Activated T-helper 1 cell treated with anti-CD3 and anti-CD28 coated beads, Interleukin-12 subunit alpha, Interleukin-12 subunit beta, Interleukin-2, Interleukin-4 antibody, amounts not matched to agents 30 ng/mL and 10 ng/mL and 1 ng/mL, durations not matched to agents 14 hours and 24 hours and 36 hours (primary cell): ENCODE data around the gene TET1. TPM values are rescaled to one million over a fixed set of nuclear protein-coding genes. Genes with fewer than 3 reads are reported as not detected.
A peak's percentile ranks its signal among the peaks of the same experiment; 100 is the strongest.
"Not testable (repeated sequence)": the region's sequence is repeated elsewhere in the genome, so short reads cannot be mapped to it uniquely, and the experiment has no call there.

Experiments used
- DNase-seq: peaks from one replicate; pipeline ENCODE4 v3.0.0; 2021; ENCODE audit warnings: low spot score
- H3K27ac Mint-ChIP-seq: one replicate; pipeline ENCODE4 v1.8.0; 2021; ENCODE audit warnings: mild to moderate bottlenecking, mixed read lengths
- H3K27me3 Mint-ChIP-seq: one replicate; pipeline ENCODE4 v1.8.0; 2022; ENCODE audit warnings: mild to moderate bottlenecking, moderate library complexity, mixed read lengths; ENCODE audit not compliant: insufficient read depth
- H3K36me3 Mint-ChIP-seq: one replicate; pipeline ENCODE4 v1.8.0; 2021; ENCODE audit warnings: low read depth, mixed read lengths
- H3K4me1 Mint-ChIP-seq: one replicate; pipeline ENCODE4 v1.8.0; 2021; ENCODE audit warnings: low read depth, mixed read lengths
- H3K4me3 Mint-ChIP-seq: one replicate; pipeline ENCODE4 v1.8.0; 2021; ENCODE audit warnings: mild to moderate bottlenecking, moderate library complexity, mixed read lengths
- H3K9me3 Mint-ChIP-seq: one replicate; pipeline ENCODE4 v1.8.0; 2021; ENCODE audit warnings: mixed read lengths
- intact Hi-C: fragments of 100-400 bp; cut with micrococcal nuclease; formaldehyde crosslinking; loops from one replicate; pipeline ENCODE4 v1.15.1; 2024
- total RNA-seq: library from RNA; stranded (reverse); gene quantifications from 2 replicates; pipeline ENCODE4 v1.2.3, GENCODE V29; 2022

TET1 gene
- total RNA-seq, 1 donor from 2014 or later, result 0.73 TPM

DNA sequence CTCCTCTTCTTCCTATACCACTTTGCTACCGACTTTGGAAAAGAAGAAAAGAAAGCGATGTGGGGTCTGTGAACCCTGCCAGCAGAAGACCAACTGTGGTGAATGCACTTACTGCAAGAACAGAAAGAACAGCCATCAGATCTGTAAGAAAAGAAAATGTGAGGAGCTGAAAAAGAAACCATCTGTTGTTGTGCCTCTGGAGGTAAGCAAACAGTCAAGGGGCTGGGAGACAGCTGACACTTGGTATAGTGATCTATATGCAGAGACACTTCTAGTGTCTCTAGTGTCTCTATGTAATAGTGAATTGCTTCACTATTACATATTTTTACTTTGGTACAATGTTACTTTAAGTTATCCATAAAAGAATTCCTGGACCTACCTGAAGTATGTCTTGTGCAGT lies 13.9 kb downstream of the TET1 start:
- DNase-seq, result no peak
- Mint-ChIP-seq H3K9me3 (no peaks in the 10 kb centered on the region), H3K4me1 (no peaks in the 10 kb centered on the region), H3K4me3 (no peak overlapping the region), H3K27me3 (peaks cover 4% of the 10 kb centered on the region), H3K27ac (no peak overlapping the region), H3K36me3 (no peaks in the 10 kb centered on the region)
- intact Hi-C loops, result no loop called here

DNA sequence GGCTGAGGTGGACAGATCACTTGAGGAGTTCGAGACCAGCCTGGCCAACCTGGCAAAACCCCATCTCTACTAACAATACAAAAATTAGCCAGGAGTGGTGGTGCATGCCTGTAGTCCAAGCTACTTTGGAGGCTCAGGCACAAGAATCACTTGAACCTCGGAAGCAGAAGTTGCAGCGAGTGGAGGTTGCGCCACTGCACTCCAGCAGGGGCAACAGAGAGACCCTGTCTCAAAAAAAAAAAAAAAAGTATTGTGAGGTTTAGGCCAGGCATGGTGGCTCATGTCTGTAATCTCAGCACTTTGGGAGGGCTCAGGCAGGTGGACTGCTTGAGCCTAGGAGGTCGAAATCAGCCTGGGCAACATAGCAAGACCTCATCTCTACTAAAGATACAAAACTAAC lies 16.0 kb downstream of the TET1 start:
- Mint-ChIP-seq H3K27ac (no peak overlapping the region), H3K27me3 (peaks cover 4% of the 10 kb centered on the region), H3K9me3 (no peaks in the 10 kb centered on the region), H3K4me3 (no peak overlapping the region), H3K36me3 (no peaks in the 10 kb centered on the region), H3K4me1 (no peaks in the 10 kb centered on the region)
- intact Hi-C loops, result no loop called here
- no peak for DNase-seq

DNA sequence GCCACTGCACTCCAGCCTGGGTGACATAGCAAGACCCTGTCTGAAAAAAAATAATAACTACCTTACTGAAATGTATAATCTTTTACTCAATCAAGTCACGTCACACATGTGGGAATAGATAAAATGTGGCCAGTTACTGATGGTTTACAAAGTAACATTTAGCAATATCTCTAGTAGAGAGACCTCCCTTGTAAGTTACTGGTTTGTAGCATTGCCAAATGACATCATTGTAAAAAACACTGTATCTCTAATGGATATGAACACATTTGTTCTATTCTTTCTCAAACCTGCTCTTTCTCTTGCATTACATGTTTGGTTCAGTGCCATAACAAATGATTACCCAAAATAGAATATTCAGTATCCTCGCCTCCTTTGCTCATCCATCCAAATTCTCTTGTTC lies 18.8 kb downstream of the TET1 start:
- H3K27me3 Mint-ChIP-seq, result peaks cover 5% of the 10 kb centered on the region
- no peaks in the 10 kb centered on the region for H3K9me3 Mint-ChIP-seq
- intact Hi-C loops, result no loop called here
- H3K36me3 Mint-ChIP-seq, result no peaks in the 10 kb centered on the region
- H3K4me3 Mint-ChIP-seq, result no peak overlapping the region
- H3K27ac Mint-ChIP-seq, result no peak overlapping the region
- DNase-seq, result no peak
- no peaks in the 10 kb centered on the region for H3K4me1 Mint-ChIP-seq

DNA sequence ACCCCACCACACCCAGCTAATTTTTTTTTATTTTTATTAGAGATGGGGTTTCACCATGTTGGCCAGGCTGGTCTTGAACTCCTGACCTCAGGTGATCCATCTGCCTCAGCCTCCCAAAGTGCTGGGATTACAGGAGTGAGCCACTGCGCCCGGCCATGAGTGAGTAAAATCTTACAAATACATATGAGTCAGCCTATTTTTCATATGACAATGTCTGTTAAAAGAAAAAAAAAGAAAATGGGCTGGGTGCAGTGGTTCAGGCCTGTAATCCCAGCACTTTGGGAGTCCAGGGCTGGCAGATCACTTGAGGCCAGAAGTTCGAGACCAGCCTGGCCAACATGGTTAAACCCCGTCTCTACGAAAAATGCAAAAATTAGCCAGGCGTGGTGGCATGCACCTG lies 24.1 kb downstream of the TET1 start:
- DNase-seq, H3K27ac Mint-ChIP-seq, intact Hi-C loops, H3K4me3 Mint-ChIP-seq, H3K9me3 Mint-ChIP-seq, H3K27me3 Mint-ChIP-seq, H3K36me3 Mint-ChIP-seq, H3K4me1 Mint-ChIP-seq: not testable (repeated sequence)

DNA sequence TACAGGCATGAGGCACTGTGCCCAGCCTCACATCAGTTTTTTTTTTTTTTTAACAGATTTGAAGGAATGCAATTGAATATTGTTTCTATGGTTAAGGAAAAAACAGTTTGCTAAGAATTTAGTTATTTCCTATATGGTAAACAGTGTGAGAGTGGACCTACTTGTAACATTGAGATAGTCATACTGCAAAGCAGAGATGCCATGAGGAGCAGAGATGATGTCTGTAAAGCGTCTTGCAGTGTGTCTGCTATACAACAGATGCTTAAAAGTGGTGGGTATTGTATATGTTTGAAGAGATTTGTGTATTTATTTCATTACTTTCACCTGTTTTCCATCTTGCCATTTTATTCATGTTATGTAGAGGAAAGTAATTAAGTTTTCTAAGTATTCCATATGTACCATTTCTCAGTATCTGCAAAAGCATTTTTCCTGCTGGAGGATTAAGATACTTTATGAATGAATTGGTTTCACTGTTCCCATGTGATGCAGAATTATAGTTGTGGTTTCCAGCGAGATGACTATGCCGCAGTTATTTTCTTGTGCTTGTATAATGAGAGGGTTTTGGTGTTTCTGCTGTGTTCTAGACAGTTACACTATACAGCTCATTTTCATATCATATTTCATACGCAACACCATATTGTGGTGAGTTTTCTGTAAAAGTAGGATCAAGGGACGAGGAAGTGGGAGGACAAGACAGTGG lies 26.6 kb downstream of the TET1 start:
- H3K27ac Mint-ChIP-seq, result no peak overlapping the region
- no peaks in the 10 kb centered on the region for H3K9me3 Mint-ChIP-seq
- H3K4me1 Mint-ChIP-seq, result no peaks in the 10 kb centered on the region
- H3K4me3 Mint-ChIP-seq, result no peak overlapping the region
- intact Hi-C loops, result no loop called here
- DNase-seq, result no peak
- H3K36me3 Mint-ChIP-seq, result no peaks in the 10 kb centered on the region
- peaks cover 6% of the 10 kb centered on the region for H3K27me3 Mint-ChIP-seq

DNA sequence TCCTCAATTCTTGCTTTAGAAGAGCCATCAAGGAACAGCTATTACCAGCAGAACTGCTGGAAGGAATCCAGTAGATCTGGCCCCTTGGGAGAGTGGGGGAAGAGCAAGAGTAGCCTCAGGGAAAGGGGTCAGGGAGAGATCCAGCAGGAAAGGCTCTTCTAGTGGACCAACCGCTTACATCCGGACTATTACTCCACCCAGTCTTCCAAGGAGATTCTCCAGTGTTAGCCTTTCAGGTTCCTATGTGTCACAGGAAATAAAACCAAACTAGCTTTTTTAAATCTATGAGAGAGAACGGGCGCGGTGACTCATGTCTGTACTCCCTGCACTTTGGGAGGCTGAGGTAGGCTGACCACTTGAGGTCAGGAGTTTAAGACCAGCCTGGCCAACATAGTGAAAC lies 34.3 kb downstream of the TET1 start:
- H3K36me3 Mint-ChIP-seq, result no peaks in the 10 kb centered on the region
- no peak for DNase-seq
- intact Hi-C loops, result no loop called here
- H3K27me3 Mint-ChIP-seq, result peaks cover 5% of the 10 kb centered on the region
- no peaks in the 10 kb centered on the region for H3K9me3 Mint-ChIP-seq
- H3K4me1 Mint-ChIP-seq, result no peaks in the 10 kb centered on the region
- H3K4me3 Mint-ChIP-seq, result no peak overlapping the region
- H3K27ac Mint-ChIP-seq, result no peak overlapping the region

DNA sequence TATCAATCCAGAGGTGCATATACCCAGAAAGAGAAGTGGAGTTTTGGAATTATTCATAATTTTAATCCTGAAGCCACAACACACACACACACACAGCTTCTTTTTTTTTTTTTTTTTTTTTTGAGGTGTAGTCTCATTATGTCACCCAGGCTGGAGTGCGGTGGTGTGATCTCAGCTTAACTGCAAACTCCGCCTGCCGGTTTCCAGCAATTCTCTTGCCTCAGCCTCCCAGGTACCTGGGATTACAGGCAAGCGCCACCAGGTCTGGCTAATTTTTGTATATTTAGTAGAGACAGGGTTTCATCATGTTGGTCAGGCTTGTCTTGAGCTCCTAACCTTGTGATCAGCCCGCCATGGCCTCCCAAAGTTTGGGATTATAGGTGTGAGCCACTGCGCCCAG lies 35.4 kb downstream of the TET1 start:
- DNase-seq, result no peak
- peaks cover 5% of the 10 kb centered on the region for H3K27me3 Mint-ChIP-seq

DNA sequence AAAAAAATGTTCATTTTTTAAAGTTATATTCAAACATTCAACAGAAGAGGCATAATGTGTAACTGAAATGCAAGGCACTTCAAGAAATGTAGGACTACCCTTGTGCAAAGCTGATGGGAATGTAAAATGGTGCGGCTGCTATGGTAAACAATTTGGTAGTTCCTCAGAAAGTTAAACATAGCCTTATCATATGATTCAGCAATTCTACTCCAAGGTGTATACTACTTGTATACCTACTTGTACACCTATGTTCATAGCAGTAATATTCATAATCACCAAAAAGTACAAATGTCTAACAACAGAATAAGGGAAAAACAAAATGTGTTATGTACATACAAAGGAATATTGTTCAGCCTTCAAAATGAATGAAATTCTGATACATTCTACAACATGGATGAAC lies 37.3 kb downstream of the TET1 start:
- intact Hi-C loops, result no loop called here
- Mint-ChIP-seq H3K4me1 (peaks cover 27% of the 10 kb centered on the region), H3K27me3 (peaks cover 3% of the 10 kb centered on the region), H3K36me3 (no peaks in the 10 kb centered on the region), H3K27ac (no peak overlapping the region), H3K9me3 (no peaks in the 10 kb centered on the region), H3K4me3 (no peak overlapping the region)
- DNase-seq, result no peak

More for the DNA sequence above, 35.4 kb downstream of the TET1 start:
- Mint-ChIP-seq H3K27ac (no peak overlapping the region), H3K4me1 (peaks cover 9% of the 10 kb centered on the region), H3K4me3 (no peak overlapping the region), H3K9me3 (no peaks in the 10 kb centered on the region), H3K36me3 (no peaks in the 10 kb centered on the region)
- intact Hi-C loops, result no loop called here

DNA sequence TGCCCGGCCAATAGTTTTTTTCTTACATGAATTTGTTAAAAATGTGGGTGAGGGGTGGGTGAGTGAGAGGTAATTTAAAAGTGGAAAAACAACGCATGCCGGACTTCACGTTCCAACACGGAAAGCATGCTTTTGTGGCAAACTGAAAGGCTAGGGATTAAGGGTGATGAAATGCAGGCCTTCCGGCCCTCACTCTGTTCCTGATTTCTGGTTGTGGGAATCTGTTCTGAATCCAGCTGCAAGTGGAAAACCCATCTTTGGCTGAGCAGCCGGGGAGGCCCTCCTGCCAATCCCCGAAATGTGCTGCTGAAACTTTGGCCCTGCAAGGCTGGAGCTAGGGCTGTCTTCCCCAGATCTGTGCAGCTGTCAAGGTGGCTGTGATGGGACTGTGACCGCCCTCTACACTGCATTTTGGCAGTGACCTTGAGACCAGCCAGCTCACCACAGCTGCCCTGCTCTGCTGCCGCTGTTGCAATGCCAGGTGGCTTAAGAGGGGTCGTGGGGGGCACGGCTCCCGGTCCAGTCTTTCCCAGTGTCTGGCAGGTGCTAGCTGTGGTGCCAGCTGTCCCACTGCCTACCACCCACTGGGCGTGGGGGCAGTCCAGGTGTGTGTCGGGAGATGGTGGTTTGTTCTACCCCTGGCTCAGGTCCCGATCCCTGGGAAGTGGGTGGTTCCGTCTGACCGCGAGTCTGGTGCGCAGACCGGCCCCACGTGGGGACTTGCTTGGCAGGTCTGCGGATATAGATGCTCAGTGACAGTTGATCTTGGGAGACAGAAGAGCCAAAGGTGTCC lies 39.0 kb downstream of the TET1 start:
- H3K27me3 Mint-ChIP-seq, result no peaks in the 10 kb centered on the region
- peak overlapping the region; percentile 20 for H3K4me3 Mint-ChIP-seq
- H3K9me3 Mint-ChIP-seq, result no peaks in the 10 kb centered on the region
- no peaks in the 10 kb centered on the region for H3K36me3 Mint-ChIP-seq
- DNase-seq, result no peak
- H3K4me1 Mint-ChIP-seq, result peaks cover 29% of the 10 kb centered on the region
- intact Hi-C loops, result no loop called here
- H3K27ac Mint-ChIP-seq, result no peak overlapping the region

DNA sequence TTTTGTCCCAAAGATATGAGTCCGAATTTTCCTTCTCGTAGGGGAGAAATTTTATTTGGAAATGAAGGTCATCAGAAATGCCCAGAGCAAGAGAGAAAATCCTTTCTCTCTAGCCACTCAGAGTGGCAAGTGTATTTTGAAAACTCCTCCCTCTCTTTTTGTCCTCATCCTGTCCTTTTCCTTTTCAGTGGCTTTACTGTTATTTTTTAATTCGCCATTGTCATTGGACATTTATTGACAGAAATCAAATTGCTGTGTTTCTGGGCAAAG lies 39.6 kb downstream of the TET1 start:
- H3K4me3 Mint-ChIP-seq, result peak overlapping the region; percentile 85
- no peak overlapping the region for H3K27ac Mint-ChIP-seq
- H3K36me3 Mint-ChIP-seq, result no peaks in the 10 kb centered on the region
- DNase-seq, result no peak
- H3K27me3 Mint-ChIP-seq, result no peaks in the 10 kb centered on the region
- peaks cover 29% of the 10 kb centered on the region for H3K4me1 Mint-ChIP-seq
- intact Hi-C loops, result loop anchor here (1.0 to 2.0 kb wide), 3 partner anchors 39 to 121 kb away; partner anchors contain the start of genes CCAR1, SLC25A16 and TET1
- H3K9me3 Mint-ChIP-seq, result no peaks in the 10 kb centered on the region

DNA sequence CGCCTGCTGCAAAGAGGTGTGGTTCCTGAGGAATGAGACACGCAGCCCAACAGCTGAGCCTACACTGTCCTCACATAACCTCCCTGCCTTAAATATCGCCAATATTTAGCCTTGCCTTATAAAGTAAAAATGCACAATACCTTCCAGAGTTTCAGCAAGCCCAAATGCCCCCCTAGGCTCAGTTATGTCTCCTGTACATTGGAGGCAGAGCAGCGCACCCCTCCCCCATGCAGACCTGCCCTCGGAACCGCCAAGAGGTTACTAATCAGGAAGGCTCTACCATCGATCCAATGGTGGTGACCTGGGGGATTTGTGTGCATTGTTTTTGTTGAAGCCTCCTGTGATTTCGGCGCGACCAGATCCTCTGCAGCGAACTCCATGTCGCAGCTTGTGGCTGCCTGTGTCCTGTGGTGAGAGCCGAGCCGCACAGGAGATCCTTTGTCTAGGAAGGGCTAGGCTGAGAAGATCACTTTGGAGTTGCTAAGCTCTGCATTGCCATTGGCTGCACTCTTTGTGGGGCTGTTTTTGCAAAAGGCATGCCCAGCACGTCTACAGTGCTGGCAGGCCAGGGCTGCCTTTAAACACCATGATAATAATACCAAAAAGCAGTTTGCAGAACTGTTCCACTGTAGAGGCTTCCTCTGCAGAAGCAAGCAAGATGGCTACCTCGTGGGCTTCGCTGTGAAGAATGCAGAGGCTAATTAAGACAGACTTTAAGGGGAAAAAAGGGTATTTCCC lies 40.1 kb downstream of the TET1 start:
- H3K27me3 Mint-ChIP-seq, result no peaks in the 10 kb centered on the region
- peak overlapping the region; percentile 80 for H3K27ac Mint-ChIP-seq
- intact Hi-C loops, result loop anchor here (1.0 to 2.0 kb wide), 3 partner anchors 40 to 121 kb away; partner anchors contain the start of genes CCAR1, SLC25A16 and TET1

DNA sequence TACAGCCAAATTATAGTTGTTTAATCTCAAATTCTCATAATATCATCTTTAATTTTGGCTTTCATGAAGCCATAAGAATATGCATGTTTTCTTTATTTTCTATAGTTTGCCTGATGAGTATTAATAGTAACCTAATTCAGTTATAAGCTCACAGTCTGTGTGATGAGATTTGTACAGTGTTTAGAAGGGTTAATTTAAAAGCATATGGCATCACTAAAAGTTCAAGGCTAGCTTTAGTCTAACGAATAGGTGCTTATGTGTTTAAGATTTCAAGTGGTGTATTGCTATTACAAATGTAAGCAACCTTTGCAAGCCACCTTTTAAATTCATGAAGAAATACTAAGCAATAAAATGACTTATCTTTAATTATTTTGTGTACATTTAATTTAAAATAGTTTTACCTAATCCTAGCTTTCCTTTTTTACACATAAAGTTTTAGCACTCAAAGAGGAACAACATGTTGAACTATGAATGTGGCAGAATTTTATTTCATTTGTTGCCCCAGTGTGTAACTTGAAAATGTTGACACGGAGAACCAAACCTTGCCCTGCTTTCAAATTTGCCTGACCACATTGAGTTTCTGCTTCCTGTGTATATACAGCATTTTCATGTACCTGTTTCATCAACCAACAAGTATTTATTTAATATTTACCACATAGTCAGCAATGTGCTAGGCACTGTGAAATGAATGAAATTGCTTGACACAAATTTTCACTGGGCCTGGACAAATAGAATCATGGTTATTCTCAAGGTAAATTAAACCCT lies 41.5 kb downstream of the TET1 start:
- H3K27me3 Mint-ChIP-seq, result no peaks in the 10 kb centered on the region
- no peak for DNase-seq
- intact Hi-C loops, result loop anchor here (2.0 kb wide), 1 partner anchor 119 kb away; the partner anchor contains the start of gene CCAR1
- no peaks in the 10 kb centered on the region for H3K9me3 Mint-ChIP-seq
- peaks cover 29% of the 10 kb centered on the region for H3K4me1 Mint-ChIP-seq
- no peak overlapping the region for H3K27ac Mint-ChIP-seq
- H3K4me3 Mint-ChIP-seq, result peak overlapping the region; percentile 85
- H3K36me3 Mint-ChIP-seq, result no peaks in the 10 kb centered on the region

More for the DNA sequence above, 40.1 kb downstream of the TET1 start:
- no peaks in the 10 kb centered on the region for H3K9me3 Mint-ChIP-seq
- H3K36me3 Mint-ChIP-seq, result no peaks in the 10 kb centered on the region
- H3K4me3 Mint-ChIP-seq, result peak overlapping the region; percentile 85
- H3K4me1 Mint-ChIP-seq, result peaks cover 29% of the 10 kb centered on the region
- peak; percentile 35 for DNase-seq
